Calu3 (cell line): ENCODE measurements around the gene TMCC1. TPM values are rescaled to one million over a fixed set of nuclear protein-coding genes. Genes with fewer than 3 reads are reported as not detected.

ENCODE experiments used
- BruUV-seq: library from RNA; stranded (reverse); fragments of 400-500 nt; replicated peaks from 2 replicates; lab custom pipeline; 2021; lab: Mats Ljungman, UMichigan
- CTCF ChIA-PET: fragments of 300-600 bp; sonication (Branson Sonifier 250); formaldehyde crosslinking; loops from one replicate; lab custom pipeline; 2022; ENCODE audit warnings: antibody characterized with exemption; lab: Charles Lee
- DNase-seq: peaks from one replicate; pipeline ENCODE4 v3.0.0; 2022
- H3K27ac Mint-ChIP-seq: one replicate; pipeline ENCODE4 v1.8.0; 2022; ENCODE audit warnings: mixed read lengths; ENCODE audit not compliant: unreplicated experiment
- H3K27me3 Mint-ChIP-seq: one replicate; pipeline ENCODE4 v1.8.0; 2022; ENCODE audit warnings: mixed read lengths; ENCODE audit not compliant: unreplicated experiment
- H3K36me3 Mint-ChIP-seq: one replicate; pipeline ENCODE4 v1.8.0; 2022; ENCODE audit warnings: mild to moderate bottlenecking, moderate library complexity, mixed read lengths; ENCODE audit not compliant: insufficient read depth, unreplicated experiment
- H3K4me1 Mint-ChIP-seq: one replicate; pipeline ENCODE4 v1.8.0; 2022; ENCODE audit warnings: mild to moderate bottlenecking, low read depth, mixed read lengths; ENCODE audit not compliant: unreplicated experiment
- H3K4me3 Mint-ChIP-seq: one replicate; pipeline ENCODE4 v1.8.0; 2022; ENCODE audit warnings: mild to moderate bottlenecking, low read depth, moderate library complexity, mixed read lengths; ENCODE audit not compliant: unreplicated experiment
- H3K9me3 Mint-ChIP-seq: one replicate; pipeline ENCODE4 v1.8.0; 2022; ENCODE audit warnings: low read depth, mixed read lengths; ENCODE audit not compliant: unreplicated experiment
- intact Hi-C: fragments of 100-400 bp; cut with micrococcal nuclease; formaldehyde crosslinking; loops from one replicate; pipeline ENCODE4 v1.10.0; 2022; ENCODE audit not compliant: unreplicated experiment
- total RNA-seq: library from RNA; stranded (reverse); gene quantifications from 2 replicates; pipeline ENCODE4 v1.2.3, GENCODE V29; 2022
- TF ChIP-seq, protein P1 (sequence below): fragments of 200-600 bp; IDR thresholded peaks from one replicate; pipeline ENCODE4 v1.8.0; 2022; ENCODE audit warnings: antibody characterized with exemption; ENCODE audit not compliant: unreplicated experiment

The TMCC1 gene
- total RNA-seq, 1 experiment from 2014 or later: 57.2 TPM

DNA sequence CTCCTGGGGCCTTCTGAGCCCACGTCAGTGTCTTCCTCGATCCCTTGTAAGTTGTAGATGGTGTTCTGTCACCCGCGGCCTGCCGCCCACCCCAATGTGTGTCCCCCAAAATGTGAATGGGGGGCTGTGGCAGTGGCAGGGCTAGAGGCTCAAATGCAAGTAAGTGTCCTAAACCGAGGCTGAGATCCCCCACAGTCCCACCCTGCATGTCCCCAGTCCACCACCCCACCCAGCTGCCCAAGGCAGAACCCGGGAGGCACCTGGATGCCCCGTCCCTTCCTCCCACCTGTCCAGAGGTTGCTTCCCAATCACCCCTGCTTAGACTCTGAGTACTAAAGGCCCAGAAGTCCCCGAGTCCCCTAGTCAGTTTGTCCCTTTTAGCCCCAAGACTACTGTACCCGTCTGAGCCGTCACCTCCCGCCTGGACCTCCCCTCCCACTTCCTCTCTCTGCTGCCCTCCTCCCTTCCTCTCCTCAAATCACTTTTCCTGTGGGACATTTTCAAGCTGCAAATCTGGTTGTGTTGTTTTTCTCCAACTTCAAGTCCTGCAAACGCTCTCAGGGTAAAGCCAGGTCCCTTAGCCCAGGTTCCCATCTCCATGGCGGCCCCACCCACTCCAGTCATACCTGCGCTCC, 275.2 kb downstream of the TMCC1 start:
- intact Hi-C loops: no loop called here
- Mint-ChIP-seq H3K4me1 (peaks cover 15% of the 10 kb centered on the region), H3K9me3 (no peaks in the 10 kb centered on the region), H3K27me3 (peaks cover 13% of the 10 kb centered on the region), H3K27ac (no peak overlapping the region), H3K4me3 (no peak overlapping the region), H3K36me3 (no peaks in the 10 kb centered on the region)
- DNase-seq: no peak
- TF ChIP-seq, protein P1, sequence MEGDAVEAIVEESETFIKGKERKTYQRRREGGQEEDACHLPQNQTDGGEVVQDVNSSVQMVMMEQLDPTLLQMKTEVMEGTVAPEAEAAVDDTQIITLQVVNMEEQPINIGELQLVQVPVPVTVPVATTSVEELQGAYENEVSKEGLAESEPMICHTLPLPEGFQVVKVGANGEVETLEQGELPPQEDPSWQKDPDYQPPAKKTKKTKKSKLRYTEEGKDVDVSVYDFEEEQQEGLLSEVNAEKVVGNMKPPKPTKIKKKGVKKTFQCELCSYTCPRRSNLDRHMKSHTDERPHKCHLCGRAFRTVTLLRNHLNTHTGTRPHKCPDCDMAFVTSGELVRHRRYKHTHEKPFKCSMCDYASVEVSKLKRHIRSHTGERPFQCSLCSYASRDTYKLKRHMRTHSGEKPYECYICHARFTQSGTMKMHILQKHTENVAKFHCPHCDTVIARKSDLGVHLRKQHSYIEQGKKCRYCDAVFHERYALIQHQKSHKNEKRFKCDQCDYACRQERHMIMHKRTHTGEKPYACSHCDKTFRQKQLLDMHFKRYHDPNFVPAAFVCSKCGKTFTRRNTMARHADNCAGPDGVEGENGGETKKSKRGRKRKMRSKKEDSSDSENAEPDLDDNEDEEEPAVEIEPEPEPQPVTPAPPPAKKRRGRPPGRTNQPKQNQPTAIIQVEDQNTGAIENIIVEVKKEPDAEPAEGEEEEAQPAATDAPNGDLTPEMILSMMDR: no peak
- no TSS peak for BruUV-seq
- CTCF ChIA-PET: no interaction called here

DNA sequence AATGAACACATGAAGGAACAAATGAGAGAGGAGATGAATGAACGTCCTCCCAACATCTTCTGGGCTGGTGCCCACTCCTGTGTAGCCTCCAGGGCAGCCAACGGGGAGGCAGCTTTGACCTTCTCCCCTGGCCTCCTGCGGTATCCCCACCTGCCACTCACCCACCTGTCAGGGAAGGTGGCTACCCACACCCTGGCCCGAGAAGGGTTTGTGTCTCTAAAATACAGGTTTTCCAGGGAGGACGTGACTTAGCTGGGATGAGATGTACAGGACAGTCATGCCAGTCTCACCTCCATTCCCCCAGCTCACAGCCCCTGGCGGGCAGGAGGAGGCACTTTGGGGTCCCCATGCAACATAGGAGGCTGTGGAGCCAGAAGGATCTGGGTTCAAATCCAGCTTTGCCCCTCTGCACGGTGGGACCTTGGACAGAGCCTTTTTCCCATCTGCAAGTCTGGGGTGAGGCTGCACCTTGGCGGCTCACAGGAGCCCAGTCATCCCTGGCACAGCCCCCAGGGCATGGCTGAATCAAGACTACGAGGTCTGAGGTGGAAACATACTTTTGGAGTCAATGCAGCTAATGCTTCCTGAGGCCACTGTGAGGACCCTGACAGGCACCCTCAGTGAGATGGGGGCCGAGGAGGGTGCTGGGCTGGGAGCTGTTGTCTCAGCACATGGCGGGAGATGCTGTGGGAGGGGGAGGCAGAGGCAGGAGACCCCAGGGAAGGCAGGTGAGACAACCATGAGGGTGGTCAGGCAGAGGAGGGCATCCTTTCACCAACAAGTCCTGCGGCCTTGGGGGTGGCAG, 275.9 kb downstream of the TMCC1 start:
- H3K4me3 Mint-ChIP-seq: no peak overlapping the region
- H3K27ac Mint-ChIP-seq: no peak overlapping the region
- BruUV-seq: no TSS peak
- no peaks in the 10 kb centered on the region for H3K9me3 Mint-ChIP-seq
- no peak for DNase-seq
- CTCF ChIA-PET: no interaction called here
- intact Hi-C loops: no loop called here
- H3K4me1 Mint-ChIP-seq: peaks cover 22% of the 10 kb centered on the region
- peaks cover 13% of the 10 kb centered on the region for H3K27me3 Mint-ChIP-seq
- no peaks in the 10 kb centered on the region for H3K36me3 Mint-ChIP-seq
- TF ChIP-seq, protein P1: no peak

DNA sequence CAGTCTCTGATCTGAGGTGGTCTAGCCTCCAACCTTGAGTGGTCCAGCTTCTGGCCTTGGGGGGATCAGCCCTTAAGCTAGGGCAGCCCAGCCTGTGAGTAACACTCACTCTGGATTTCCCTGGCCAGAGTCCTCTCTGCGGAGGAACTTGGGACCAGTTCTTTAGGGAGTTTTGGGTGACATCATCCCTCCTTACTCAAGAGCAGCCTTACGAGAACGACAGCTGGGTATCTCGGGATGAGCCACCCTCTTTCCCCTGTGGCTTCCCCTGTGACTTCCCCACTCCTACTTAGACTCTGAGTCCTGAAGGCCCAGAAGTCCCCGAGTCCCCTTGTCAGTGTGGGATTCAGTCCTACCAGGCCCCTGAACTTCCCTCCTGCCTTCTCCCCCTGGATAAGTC, 276.8 kb downstream of the TMCC1 start:
- Mint-ChIP-seq H3K9me3 (no peaks in the 10 kb centered on the region), H3K27me3 (peaks cover 13% of the 10 kb centered on the region), H3K4me3 (no peak overlapping the region), H3K4me1 (peaks cover 31% of the 10 kb centered on the region), H3K36me3 (no peaks in the 10 kb centered on the region), H3K27ac (no peak overlapping the region)
- CTCF ChIA-PET: interaction anchor here (1.6 kb wide), 1 partner anchor 10 kb away, joined by 4 read pairs; no protein-coding TSS in a partner anchor
- TF ChIP-seq, protein P1: no peak
- no TSS peak for BruUV-seq
- intact Hi-C loops: no loop called here
- DNase-seq: no peak

DNA sequence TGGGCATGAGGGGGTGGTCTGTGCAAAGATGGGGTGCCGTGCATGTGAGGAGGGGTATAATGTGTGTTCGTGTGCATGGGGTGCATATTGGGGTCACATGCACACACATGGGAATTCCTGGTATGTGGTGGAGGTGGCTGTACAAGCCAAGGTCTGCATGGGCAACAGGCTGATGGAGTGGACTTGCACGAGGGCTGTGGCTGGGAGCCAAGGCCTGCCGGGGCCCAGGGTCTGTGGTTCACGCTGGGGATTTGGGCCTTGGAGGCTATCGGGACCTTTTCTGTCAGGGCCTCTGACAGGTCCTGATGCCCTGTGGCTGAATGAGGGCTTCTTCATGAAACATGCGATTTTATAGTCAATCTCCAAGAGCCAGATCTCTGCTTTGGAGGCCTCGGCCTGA, 277.2 kb downstream of the TMCC1 start:
- peaks cover 13% of the 10 kb centered on the region for H3K27me3 Mint-ChIP-seq
- intact Hi-C loops: no loop called here
- TF ChIP-seq, protein P1: no peak
- H3K36me3 Mint-ChIP-seq: no peaks in the 10 kb centered on the region
- CTCF ChIA-PET: interaction anchor here (1.6 kb wide), 1 partner anchor 10 kb away, joined by 4 read pairs; no protein-coding TSS in a partner anchor
- no peak overlapping the region for H3K4me3 Mint-ChIP-seq
- H3K4me1 Mint-ChIP-seq: peaks cover 34% of the 10 kb centered on the region
- no TSS peak for BruUV-seq
- H3K27ac Mint-ChIP-seq: no peak overlapping the region
- no peaks in the 10 kb centered on the region for H3K9me3 Mint-ChIP-seq
- DNase-seq: no peak
